Retina (tissue), 1 donor: ENCODE results near the gene RHD.
"Not testable (repeated sequence)": the region's sequence is repeated elsewhere in the genome, so short reads cannot be mapped to it uniquely, and the experiment has no call there.

Experiments used
- DNase-seq: peaks from one replicate; pipeline ENCODE4 v3.0.0-alpha.2; 2016

Gene RHD

GRCh38 chr1:25259813-25260212, 12.5 kb upstream of the RHD start:
- DNase-seq: not testable (repeated sequence)

GRCh38 chr1:25260336-25260735, 12.0 kb upstream of the RHD start:
- not testable (repeated sequence) for DNase-seq

GRCh38 chr1:25266554-25267287, 5.6 kb upstream of the RHD start:
- peak; percentile 15 for DNase-seq

- DNase-seq: peak; percentile 86
Observed at GRCh38 chr1:25267288-25268142, 4.8 kb upstream of the RHD start.

- not testable (repeated sequence) for DNase-seq
Observed at GRCh38 chr1:25268143-25268760, 4.1 kb upstream of the RHD start.

GRCh38 chr1:25275648-25276047, 3.3 kb downstream of the RHD start:
- DNase-seq: not testable (repeated sequence)

- not testable (repeated sequence) for DNase-seq
Observed at GRCh38 chr1:25277295-25277694, 5.0 kb downstream of the RHD start.

GRCh38 chr1:25278358-25278757, 6.0 kb downstream of the RHD start:
- DNase-seq: not testable (repeated sequence)

GRCh38 chr1:25278790-25279189, 6.5 kb downstream of the RHD start:
- not testable (repeated sequence) for DNase-seq

GRCh38 chr1:25279693-25280111, 7.4 kb downstream of the RHD start:
- not testable (repeated sequence) for DNase-seq

- not testable (repeated sequence) for DNase-seq
Observed at GRCh38 chr1:25285862-25286261, 13.6 kb downstream of the RHD start.

- not testable (repeated sequence) for DNase-seq
Observed at GRCh38 chr1:25287164-25287563, 14.9 kb downstream of the RHD start.

GRCh38 chr1:25288573-25289101, 16.3 kb downstream of the RHD start:
- DNase-seq: not testable (repeated sequence)

- DNase-seq: not testable (repeated sequence)
Observed at GRCh38 chr1:25290043-25290442, 17.7 kb downstream of the RHD start.

GRCh38 chr1:25293426-25293825, 21.1 kb downstream of the RHD start:
- DNase-seq: not testable (repeated sequence)

GRCh38 chr1:25294889-25295826, 22.8 kb downstream of the RHD start:
- not testable (repeated sequence) for DNase-seq

GRCh38 chr1:25296501-25296900, 24.2 kb downstream of the RHD start:
- DNase-seq: not testable (repeated sequence)

- DNase-seq: not testable (repeated sequence)
Observed at GRCh38 chr1:25300729-25301128, 28.4 kb downstream of the RHD start.

- not testable (repeated sequence) for DNase-seq
Observed at GRCh38 chr1:25302330-25302729, 30.0 kb downstream of the RHD start.

GRCh38 chr1:25304936-25305335, 32.6 kb downstream of the RHD start:
- DNase-seq: not testable (repeated sequence)

GRCh38 chr1:25308168-25308567, 35.9 kb downstream of the RHD start:
- DNase-seq: not testable (repeated sequence)

GRCh38 chr1:25309085-25309484, 36.8 kb downstream of the RHD start:
- not testable (repeated sequence) for DNase-seq
